Calu3 (cell line): Measurements from ENCODE around the gene ASB18. TPM values are rescaled to one million over a fixed set of nuclear protein-coding genes. Genes with fewer than 3 reads are reported as not detected.

ENCODE experiments used
- BruUV-seq: library from RNA; stranded (reverse); fragments of 400-500 nt; replicated peaks from 2 replicates; lab custom pipeline; 2021; lab: Mats Ljungman, UMichigan
- CTCF ChIA-PET: fragments of 300-600 bp; sonication (Branson Sonifier 250); formaldehyde crosslinking; loops from one replicate; lab custom pipeline; 2022; ENCODE audit warnings: antibody characterized with exemption; lab: Charles Lee
- DNase-seq: peaks from one replicate; pipeline ENCODE4 v3.0.0; 2022
- H3K27ac Mint-ChIP-seq: one replicate; pipeline ENCODE4 v1.8.0; 2022; ENCODE audit warnings: mixed read lengths; ENCODE audit not compliant: unreplicated experiment
- H3K27me3 Mint-ChIP-seq: one replicate; pipeline ENCODE4 v1.8.0; 2022; ENCODE audit warnings: mixed read lengths; ENCODE audit not compliant: unreplicated experiment
- H3K36me3 Mint-ChIP-seq: one replicate; pipeline ENCODE4 v1.8.0; 2022; ENCODE audit warnings: mild to moderate bottlenecking, moderate library complexity, mixed read lengths; ENCODE audit not compliant: insufficient read depth, unreplicated experiment
- H3K4me1 Mint-ChIP-seq: one replicate; pipeline ENCODE4 v1.8.0; 2022; ENCODE audit warnings: mild to moderate bottlenecking, low read depth, mixed read lengths; ENCODE audit not compliant: unreplicated experiment
- H3K4me3 Mint-ChIP-seq: one replicate; pipeline ENCODE4 v1.8.0; 2022; ENCODE audit warnings: mild to moderate bottlenecking, low read depth, moderate library complexity, mixed read lengths; ENCODE audit not compliant: unreplicated experiment
- H3K9me3 Mint-ChIP-seq: one replicate; pipeline ENCODE4 v1.8.0; 2022; ENCODE audit warnings: low read depth, mixed read lengths; ENCODE audit not compliant: unreplicated experiment
- intact Hi-C: fragments of 100-400 bp; cut with micrococcal nuclease; formaldehyde crosslinking; loops from one replicate; pipeline ENCODE4 v1.10.0; 2022; ENCODE audit not compliant: unreplicated experiment
- total RNA-seq: library from RNA; stranded (reverse); gene quantifications from 2 replicates; pipeline ENCODE4 v1.2.3, GENCODE V29; 2022
- TF ChIP-seq, protein P1 (sequence below): fragments of 200-600 bp; IDR thresholded peaks from one replicate; pipeline ENCODE4 v1.8.0; 2022; ENCODE audit warnings: antibody characterized with exemption; ENCODE audit not compliant: unreplicated experiment

The ASB18 gene
- total RNA-seq, 1 experiment from 2014 or later = not detected

DNA sequence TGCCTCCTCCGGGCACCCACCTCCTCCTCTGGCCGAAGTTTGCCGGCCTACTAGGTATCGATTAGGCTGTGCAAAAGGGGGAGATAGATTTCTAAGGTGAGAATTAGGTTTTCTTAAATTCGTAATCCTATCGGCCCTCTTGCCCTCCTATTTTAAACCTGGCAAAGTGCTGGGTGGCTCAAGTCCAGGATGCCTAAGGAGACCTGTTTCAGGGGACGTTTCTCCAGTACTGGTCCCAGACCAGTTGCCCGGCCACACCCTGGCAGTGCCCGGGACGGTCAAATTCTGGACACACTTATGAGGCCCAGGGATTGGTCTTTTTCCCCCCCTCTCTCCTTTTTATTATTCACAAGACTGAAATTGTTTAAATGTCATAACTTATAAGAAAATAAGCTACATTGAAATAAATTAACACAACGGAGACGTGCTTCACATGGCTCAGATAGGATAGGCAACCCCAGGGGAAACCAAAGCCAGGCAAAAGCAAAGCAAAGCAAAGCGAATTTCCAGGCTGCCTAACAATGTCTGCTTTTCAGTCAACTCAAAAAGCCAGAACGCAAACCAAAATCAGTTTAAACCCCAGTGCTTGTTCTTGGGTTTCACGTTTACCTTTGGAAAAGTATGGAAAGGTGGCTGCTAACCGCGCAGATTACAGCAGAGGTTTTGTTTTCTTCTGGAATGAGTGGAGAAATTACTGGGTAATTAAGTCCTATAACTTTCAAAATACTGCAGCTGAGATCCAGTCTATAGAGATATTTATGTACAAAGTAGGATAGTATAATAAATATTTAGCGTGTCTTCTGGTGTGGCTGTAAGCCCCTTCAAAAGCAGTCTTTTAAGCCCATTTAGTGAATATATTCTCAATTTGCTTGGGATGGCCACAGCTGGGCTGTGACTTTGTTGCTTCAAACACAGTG, 99.0 kb downstream of the ASB18 start:
- no peaks in the 10 kb centered on the region for H3K27me3 Mint-ChIP-seq
- no peak for DNase-seq
- intact Hi-C loops = no loop called here
- no peaks in the 10 kb centered on the region for H3K9me3 Mint-ChIP-seq
- no peaks in the 10 kb centered on the region for H3K4me1 Mint-ChIP-seq
- TF ChIP-seq, protein P1, sequence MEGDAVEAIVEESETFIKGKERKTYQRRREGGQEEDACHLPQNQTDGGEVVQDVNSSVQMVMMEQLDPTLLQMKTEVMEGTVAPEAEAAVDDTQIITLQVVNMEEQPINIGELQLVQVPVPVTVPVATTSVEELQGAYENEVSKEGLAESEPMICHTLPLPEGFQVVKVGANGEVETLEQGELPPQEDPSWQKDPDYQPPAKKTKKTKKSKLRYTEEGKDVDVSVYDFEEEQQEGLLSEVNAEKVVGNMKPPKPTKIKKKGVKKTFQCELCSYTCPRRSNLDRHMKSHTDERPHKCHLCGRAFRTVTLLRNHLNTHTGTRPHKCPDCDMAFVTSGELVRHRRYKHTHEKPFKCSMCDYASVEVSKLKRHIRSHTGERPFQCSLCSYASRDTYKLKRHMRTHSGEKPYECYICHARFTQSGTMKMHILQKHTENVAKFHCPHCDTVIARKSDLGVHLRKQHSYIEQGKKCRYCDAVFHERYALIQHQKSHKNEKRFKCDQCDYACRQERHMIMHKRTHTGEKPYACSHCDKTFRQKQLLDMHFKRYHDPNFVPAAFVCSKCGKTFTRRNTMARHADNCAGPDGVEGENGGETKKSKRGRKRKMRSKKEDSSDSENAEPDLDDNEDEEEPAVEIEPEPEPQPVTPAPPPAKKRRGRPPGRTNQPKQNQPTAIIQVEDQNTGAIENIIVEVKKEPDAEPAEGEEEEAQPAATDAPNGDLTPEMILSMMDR = no peak
- CTCF ChIA-PET = interaction anchor here (0.6 kb wide), 1 partner anchor 809 kb away, joined by 4 read pairs; no protein-coding TSS in a partner anchor
- H3K4me3 Mint-ChIP-seq = no peak overlapping the region
- H3K27ac Mint-ChIP-seq = no peak overlapping the region
- H3K36me3 Mint-ChIP-seq = peaks cover 30% of the 10 kb centered on the region
- BruUV-seq = TSS peak; percentile 24

DNA sequence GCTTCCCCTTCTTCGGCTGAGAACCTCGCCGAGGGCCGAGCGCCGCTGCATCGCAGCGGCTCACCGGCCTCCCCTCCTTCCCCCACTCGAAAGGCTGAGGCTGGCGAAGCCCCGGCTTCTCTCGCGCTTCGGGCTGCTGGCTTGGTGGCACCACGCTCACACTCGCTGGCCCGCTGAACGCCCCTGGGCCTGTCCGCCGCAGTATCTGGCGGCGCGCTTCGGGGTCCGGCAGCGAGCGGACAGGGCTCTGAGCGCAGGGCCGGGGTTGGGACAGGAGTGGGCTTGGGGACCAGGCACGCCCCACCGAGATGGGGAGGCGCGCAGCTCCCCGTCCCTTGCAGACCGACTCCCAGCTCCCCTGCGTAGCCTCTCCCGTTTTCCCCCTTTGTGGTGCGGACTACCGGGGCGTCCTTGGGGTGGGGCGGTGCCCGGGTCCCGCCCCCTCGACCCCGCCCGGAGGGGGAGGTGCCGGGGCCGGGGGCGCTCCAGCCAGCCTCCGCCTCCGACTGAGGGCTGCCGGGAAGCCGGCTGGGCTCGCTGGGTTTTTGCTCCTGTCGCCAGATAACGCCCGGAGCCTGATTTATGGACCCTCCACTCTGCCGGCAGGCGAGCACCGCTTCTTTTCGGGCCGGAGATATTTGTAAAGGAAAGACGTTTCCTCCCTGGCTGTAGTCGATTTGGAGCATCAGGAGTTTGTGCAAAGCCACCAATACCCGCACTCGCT, 99.8 kb downstream of the ASB18 start:
- intact Hi-C loops = no loop called here
- peaks cover 30% of the 10 kb centered on the region for H3K36me3 Mint-ChIP-seq
- H3K4me1 Mint-ChIP-seq = no peaks in the 10 kb centered on the region
- H3K4me3 Mint-ChIP-seq = no peak overlapping the region
- CTCF ChIA-PET = no interaction called here
- H3K9me3 Mint-ChIP-seq = no peaks in the 10 kb centered on the region
- H3K27ac Mint-ChIP-seq = no peak overlapping the region
- H3K27me3 Mint-ChIP-seq = peaks cover 5% of the 10 kb centered on the region
- no TSS peak for BruUV-seq
- no peak for DNase-seq
- TF ChIP-seq, protein P1 = no peak

DNA sequence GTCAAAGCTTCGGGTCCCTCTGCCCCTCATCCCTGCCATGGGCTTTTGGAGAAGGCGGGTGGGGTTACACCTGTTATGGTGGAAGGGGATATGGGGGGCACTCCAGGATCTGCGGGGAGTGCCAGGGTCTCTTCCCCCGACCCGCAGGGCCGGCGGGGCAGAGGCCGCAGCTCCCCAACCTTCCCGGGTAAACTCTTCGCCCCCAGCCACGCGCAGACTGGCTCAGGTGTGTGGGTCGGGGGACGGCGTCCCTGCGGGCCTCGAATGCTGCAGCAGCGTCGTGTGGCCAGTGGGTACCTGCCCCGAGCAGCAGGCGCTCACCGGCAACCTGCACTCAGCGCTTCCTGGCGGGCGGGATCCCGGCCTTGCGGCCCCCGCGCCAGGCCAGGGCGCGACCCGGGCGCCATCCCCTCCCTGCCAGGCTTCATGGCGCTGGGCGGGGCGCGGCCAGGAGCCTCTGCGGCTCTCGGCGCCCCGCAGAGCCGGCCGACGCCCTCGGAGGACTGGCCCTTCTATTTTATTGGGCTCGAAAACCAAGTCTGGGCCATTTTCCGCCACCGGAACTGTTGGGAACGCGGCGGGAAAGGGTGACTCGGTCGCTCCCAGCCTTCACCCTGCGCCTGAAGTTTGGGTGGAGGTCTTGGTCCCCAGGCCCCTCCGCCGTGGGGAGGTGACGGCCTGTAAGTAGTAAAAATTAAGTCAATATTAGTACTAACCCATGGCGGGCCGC, 100.6 kb downstream of the ASB18 start:
- DNase-seq = no peak
- H3K4me1 Mint-ChIP-seq = no peaks in the 10 kb centered on the region
- no peaks in the 10 kb centered on the region for H3K9me3 Mint-ChIP-seq
- TF ChIP-seq, protein P1 = no peak
- CTCF ChIA-PET = no interaction called here
- no peak overlapping the region for H3K27ac Mint-ChIP-seq
- H3K4me3 Mint-ChIP-seq = no peak overlapping the region
- intact Hi-C loops = no loop called here
- peaks cover 29% of the 10 kb centered on the region for H3K36me3 Mint-ChIP-seq
- peaks cover 12% of the 10 kb centered on the region for H3K27me3 Mint-ChIP-seq
- no TSS peak for BruUV-seq

DNA sequence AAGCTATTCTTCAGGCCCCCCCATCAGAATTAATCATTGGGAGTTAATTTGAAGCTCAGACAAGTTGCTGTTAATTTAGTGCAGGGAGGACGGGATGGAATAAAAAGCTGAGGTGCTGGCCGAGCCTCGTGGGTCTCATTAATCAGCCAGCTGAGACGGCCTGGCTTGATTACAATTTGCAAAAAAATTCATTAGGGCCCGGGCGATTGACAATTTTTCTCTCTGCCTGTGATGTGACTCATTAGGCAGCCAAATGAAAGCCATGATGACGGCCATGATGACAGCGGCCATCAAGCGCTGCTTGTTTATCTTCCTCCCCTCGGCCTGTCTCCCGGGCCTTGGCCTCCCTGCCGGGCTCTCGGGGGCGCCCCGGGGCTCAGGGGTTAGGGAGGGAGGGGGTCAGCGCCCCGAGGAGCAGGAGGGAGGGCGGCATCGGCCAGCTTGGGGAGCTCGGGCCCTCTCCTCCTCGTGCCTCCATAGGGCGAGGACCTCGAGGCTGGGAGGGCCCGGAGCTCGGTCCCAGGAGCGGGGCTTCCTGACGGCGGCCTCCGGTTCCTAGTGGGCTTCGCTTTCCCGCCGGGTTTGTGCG, 101.2 kb downstream of the ASB18 start:
- Mint-ChIP-seq H3K27ac (no peak overlapping the region), H3K4me3 (no peak overlapping the region), H3K9me3 (no peaks in the 10 kb centered on the region), H3K27me3 (peaks cover 18% of the 10 kb centered on the region), H3K4me1 (no peaks in the 10 kb centered on the region), H3K36me3 (peaks cover 23% of the 10 kb centered on the region)
- CTCF ChIA-PET = interaction anchor here (1.4 kb wide), 1 partner anchor 8 kb away, joined by 4 read pairs; no protein-coding TSS in a partner anchor
- intact Hi-C loops = no loop called here
- no TSS peak for BruUV-seq
- TF ChIP-seq, protein P1 = no peak
- no peak for DNase-seq
